Measurements from ENCODE around the gene IL1RL1. TPM values are rescaled to one million over a fixed set of nuclear protein-coding genes. Genes with fewer than 3 reads are reported as not detected.

Gene IL1RL1
- polyA plus RNA-seq (ENCODE audit: insufficient read length), result 0.41 TPM

- DNase-seq, result no peak
These were observed at the start of gene IL1RL1 for GRCh38 chr2:102310964-102311640. Gene IL1RL1, plus strand, starts transcription at chr2:102311563. Its CDS starts 26,702 bp downstream, at chr2:102338265.

GRCh38 chr2:102262216-102263129, 48.9 kb upstream of the IL1RL1 start:
- DNase-seq, result no peak

GRCh38 chr2:102264952-102265351, 46.4 kb upstream of the IL1RL1 start:
- DNase-seq, result no peak

DNA sequence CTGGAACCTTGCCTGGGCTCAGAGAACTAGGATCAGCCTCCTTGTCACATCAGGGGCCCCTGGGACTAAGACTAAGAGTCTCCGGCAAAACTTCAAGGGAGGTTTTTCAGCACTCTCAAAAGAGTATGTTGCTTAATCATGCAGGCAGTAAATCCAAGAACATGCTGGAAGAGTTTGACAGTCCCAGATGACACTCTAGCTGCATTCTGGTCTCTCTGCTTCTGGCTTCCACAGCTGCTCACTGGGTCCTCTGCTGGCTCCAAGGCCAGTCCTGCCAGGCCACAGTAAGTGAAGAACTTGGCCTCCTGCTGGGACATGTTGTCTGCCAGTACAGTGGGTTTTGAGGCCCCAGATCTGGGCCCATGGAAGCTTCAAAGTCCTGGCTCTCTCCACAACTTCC, 45.2 kb upstream of the IL1RL1 start:
- DNase-seq, result no peak

DNA sequence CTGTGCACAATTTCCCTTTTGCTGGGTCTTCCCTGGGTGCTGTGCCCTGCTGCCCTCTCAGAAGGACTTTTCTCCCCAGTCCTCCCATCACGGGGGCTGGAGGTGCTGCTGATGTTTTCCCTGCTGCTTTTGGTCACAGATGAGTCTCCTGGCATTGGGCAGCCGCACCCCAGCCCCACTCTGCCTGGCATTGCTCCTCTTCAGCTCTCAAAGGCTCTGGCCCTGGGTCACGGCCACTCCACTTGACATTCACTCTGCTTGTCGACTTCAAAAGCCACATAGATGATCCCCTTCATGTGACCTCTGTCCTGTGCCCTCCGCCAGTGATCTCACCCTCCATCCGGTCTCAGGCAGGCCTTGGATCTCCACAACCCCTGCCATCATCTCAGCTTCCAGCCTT, 43.6 kb upstream of the IL1RL1 start:
- no peak for DNase-seq

DNA sequence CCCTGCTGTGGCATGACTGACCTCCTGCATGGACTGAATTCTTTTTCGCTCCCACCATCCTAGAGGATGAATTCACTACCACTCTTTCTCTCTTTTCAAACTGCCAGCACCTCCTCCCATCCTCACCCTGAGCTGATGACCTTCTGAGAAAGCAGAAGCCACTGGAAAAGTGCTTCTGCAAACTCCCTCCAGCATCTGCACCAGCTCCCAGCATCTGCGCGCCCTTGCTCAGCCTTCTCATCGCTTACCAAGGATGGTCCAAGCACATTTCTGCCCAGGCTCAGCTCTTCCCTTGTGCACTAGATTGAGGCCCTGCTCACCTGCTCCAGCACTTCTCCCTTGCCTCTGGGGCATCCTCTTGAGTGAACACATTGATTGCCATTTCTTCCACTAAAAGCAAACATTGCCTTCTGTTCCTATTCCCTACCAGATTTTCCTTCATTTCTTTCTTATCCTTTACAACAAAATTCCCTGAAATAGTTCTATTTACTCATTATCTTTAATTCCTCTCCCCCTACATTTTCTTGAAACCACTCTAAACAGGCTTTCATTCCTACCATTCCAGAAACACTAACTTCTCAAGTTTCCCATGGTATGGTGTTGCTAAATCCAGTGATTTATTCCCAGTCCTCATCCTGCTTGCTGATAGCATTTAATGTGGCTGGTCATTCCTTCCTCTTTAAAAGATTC, 42.7 kb upstream of the IL1RL1 start:
- DNase-seq, result no peak

DNA sequence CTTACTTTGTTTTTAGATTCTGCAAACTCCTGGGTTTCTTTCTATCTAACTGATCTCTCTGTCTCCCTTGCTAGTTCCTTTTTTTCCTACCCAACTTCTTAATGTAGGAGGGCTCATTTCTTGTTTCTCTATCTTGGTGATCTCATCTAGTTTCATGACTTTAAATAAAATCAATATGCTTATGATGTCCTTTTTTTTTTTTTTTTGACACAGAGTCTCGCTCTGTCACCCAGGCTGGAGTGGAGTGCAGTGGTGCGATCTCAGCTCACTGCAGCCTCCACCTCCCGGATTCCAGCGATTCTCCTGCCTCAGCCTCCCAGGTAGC, 42.2 kb upstream of the IL1RL1 start:
- no peak for DNase-seq

DNA sequence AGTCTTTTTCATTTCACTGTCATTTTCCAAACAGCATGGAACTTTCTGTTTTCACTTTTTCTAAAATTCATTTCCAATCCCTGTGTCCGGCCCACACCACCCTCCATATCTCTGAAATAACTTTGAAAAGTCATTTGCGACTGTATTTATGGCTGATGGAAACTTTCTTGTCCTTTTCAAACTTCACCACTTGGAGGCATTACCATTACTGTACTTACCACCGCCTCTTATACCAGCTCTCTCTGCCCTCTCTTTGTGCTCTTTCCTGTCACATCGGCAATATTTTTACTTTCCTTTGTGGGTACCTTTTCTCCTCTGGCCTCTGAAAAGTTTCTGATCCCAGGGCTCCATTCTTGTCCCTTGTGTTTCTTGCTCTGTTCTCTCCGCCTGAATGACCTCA, 39.5 kb upstream of the IL1RL1 start:
- no peak for DNase-seq

DNA sequence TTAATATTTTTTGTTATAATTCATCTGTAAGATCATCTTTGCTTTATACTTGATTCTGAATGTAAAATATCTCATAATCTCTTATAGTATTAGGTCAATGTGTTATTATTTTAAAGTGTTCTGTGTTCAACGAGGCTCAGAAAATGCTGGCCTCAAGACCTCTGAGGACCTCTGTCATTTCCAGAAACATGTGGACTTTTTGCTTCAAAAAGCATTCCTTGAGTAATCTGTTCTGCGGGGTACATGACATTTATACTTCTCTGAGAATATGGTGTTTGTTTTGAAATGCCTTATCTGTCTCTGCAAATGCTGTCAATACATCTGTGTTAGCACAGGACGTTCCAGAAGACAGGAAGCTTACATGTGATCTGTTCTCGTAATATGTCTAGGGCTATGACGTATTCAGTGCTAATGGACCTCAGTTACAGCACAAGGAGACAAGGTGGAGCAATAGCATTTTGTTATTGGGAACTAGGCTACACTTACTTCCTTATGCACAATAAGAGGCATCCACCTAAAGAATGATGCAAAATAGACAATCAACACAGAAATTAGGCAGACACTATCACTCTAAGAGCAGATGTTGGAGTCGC, 37.6 kb upstream of the IL1RL1 start:
- DNase-seq, result no peak

DNA sequence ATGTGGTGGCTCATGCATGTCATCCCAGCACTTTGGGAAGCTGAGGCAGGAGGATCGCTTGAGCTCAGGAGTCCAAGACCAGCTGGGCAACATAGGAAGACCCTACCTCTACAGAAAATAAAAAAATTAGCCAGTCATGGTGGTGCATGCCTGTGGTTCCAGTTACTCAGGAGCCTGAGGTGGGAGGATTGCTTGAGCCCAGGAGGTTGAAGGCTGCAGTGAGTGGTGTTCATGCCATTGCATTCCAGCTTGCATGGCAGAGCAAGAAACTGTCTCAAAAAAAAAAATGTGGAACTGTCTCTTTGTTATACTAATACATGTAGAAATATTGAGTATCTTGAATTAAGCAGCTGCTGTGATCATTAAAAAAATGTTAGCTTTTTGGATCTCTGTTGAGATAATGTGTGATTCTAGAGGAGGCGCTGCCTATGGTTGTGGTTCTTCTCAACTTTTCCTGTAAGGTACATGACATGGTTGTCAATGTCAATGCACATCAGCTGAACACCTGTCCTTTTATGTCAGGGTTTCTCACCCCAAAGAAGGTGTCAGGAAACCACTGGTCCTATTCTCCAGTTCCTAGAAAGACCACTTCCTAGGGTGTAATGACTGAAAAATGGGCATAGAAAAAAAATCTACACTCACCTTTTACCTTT, 34.7 kb upstream of the IL1RL1 start:
- no peak for DNase-seq

GRCh38 chr2:102277202-102277700, 34.1 kb upstream of the IL1RL1 start:
- no peak for DNase-seq

GRCh38 chr2:102278720-102279390, 32.5 kb upstream of the IL1RL1 start:
- DNase-seq, result no peak

DNA sequence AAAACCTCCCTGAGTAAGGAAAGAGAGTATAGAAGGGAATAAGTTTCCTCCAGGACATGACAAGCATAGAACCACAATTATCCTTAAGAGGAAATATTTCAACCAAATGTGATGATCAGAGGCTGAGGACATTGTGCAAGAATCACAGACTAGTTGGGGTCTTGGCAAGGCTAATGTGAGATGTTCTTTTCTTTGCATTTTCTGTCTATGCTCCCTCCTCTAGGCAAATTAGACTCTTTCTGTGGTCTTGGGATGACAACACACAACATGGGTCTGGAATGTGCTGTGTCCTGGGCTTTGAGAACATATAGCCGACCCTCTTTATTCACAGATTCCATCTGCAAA, 32.0 kb upstream of the IL1RL1 start:
- DNase-seq, result no peak

DNA sequence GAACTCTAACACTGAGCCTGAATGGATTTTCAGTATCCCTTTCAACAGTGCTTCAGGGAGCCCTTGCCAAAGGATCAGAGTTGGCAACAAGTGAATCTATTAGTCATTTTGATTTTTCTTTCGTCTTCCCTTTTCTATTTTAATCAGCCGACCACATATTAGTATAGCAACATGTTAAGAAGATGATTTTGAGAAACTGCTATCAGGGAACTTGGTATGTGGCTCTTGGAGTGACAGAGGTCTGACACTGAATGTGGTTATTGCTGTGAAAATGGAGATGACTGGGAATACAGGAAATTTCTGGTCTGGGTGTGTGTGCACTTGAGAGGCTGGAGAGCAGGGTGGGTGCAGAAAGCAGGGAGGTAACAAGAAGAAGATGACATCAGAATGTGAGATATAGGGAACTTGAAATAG, 28.7 kb upstream of the IL1RL1 start:
- DNase-seq, result no peak

DNA sequence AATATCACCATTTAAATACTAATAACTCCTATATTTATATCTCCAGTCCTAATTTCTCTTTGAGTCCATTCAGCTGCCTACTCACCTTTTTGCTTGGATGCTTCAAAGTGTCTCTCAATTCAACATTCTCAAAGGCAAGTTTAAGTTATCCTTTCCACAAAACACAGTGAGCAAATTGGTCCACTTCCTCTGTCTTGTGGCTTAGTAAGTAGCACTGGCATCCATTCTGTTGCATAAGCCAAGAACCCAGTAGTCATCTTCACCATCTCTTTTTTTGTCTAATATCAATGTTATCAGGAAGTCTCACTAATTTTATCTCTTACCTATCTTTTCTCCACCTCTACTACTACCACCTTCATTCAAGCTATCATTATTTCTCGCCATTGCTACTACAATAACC, 27.4 kb upstream of the IL1RL1 start:
- no peak for DNase-seq

DNA sequence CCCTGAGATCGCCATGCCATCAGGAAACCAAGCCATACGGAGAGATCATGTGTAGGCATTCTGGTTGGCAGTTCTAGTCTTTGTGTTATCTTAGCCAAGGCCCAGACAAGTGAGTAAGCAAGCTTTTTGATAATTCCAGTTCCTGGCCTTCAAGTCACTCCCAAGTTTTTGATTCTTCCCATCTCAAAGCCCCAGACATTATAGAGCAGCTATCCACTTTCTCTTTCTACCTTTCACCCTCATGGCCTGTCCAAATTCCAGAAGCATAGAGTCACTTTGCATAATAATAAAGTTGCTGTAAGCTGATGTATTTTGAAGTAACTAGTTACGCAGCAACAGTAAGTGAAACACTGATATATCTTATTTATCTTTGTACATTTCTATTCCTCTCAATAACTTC, 26.8 kb upstream of the IL1RL1 start:
- no peak for DNase-seq

DNA sequence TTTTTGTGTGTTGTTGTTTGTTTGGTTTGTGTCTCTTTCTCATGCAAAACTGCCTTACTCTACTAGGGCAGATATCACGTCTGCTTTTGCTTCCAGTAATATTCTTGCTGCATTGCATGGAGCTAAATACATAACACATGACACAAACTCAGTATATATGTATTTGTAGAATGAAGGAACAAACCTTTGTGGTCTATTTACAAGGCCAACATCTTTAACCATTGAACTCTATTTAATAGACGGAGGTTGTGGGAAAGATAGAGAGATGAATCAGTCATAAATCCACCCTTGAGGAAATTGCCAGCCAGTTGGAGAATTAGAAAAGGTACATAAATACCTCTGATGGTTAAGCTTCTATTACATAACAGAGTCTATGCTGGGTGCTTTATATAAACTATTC, 26.0 kb upstream of the IL1RL1 start:
- DNase-seq, result no peak

- no peak for DNase-seq
These were observed 25.3 kb upstream of the IL1RL1 start for GRCh38 chr2:102286041-102286440.

- no peak for DNase-seq
These were observed 22.2 kb upstream of the IL1RL1 start for GRCh38 chr2:102289129-102289528.

GRCh38 chr2:102290594-102290993, 20.8 kb upstream of the IL1RL1 start:
- DNase-seq, result no peak

DNA sequence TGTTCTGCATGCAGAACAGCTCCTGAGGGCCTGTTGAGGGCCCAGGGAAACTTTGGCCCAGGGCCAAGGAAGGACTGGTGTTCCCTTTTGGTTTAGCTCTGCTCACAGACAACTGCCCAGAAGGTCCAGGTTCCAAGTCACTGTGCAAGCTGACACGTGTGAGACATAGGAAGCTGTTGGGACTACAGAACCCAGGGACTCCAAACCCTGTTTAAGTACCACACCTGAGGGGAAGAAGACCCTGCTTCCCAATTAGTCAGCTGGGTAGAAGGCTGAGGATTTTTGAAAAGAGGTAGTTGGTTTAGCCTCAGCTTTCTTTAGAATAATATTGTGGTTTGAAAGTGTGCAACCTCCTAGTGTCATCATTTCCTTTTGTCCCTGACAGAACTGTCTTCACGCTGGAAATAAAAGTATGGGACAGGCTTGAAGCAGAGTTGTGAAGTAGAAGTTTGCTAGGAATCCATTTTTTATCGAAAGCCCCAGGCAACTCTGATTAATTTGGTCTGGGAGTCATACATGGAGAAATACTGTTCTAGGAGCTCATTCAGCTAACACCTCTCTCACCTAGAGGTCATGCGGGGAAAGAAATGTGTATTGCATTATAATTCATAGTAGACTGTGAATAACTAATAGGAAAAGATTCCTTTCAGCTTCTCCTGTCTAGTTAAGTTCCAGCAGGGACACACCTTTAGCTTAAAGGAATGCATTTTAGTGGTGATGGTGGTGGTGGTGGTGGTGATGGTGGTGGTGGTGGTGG, 19.9 kb upstream of the IL1RL1 start:
- DNase-seq, result no peak
